ENCODE data around the gene RBM26.

Gene RBM26

GRCh38 chr13:79273045-79273444 lies 133.0 kb downstream of the RBM26 start:
- DNase-seq (ENCODE audit: low read depth, low spot score): no peak

- DNase-seq (ENCODE audit: low read depth, low spot score): peak; percentile 37
Observed at GRCh38 chr13:79271616-79272015, 134.4 kb downstream of the RBM26 start.

- no peak for DNase-seq (ENCODE audit: low read depth, low spot score)
Observed at GRCh38 chr13:79270859-79271258, 135.2 kb downstream of the RBM26 start.

Data from ELF-1 (cell line).